HepG2 (cell line): ENCODE data around the gene VAV2.

Experiments used
- HOXD1 ChIP-seq: sonication (generic); formaldehyde crosslinking; IDR thresholded peaks from 2 replicates; pipeline ENCODE4 v1.5.0; 2020; ENCODE audit warnings: missing genetic modification reagents
- MAZ ChIP-seq, 2 experiments: sonication (generic) in 1 of 2; formaldehyde crosslinking in 1 of 2; IDR thresholded peaks; 2 replicates each; pipeline versions ENCODE4 v1.5.0 to v1.6.1; 2012 to 2020; ENCODE audit warnings: low read depth in 2 of 2, mild to moderate bottlenecking in 2 of 2, borderline replicate concordance in 1 of 2, improper control_type of control experiment in 1 of 2, low read length in 1 of 2, missing genetic modification reagents in 1 of 2, moderate library complexity in 1 of 2
- SIN3B ChIP-seq: fragments of 150-350 bp; IDR thresholded peaks from 2 replicates; pipeline ENCODE4 v1.6.1; 2014; ENCODE audit warnings: low read length
- SIX4 ChIP-seq: sonication (generic); formaldehyde crosslinking; IDR thresholded peaks from 2 replicates; pipeline ENCODE4 v1.4.0; 2020; ENCODE audit warnings: missing genetic modification reagents
- TCF12 ChIP-seq, 2 experiments: fragments of 450-650 bp in 1 of 2; sonication (generic) in 1 of 2; formaldehyde crosslinking in 1 of 2; IDR thresholded peaks; 2 replicates each; pipeline versions ENCODE4 v1.6.1 to v1.8.0; 2017 to 2022; ENCODE audit warnings: antibody characterized with exemption in 1 of 2, mild to moderate bottlenecking in 1 of 2, missing genetic modification reagents in 1 of 2, moderate library complexity in 1 of 2
- ZNF510 ChIP-seq: sonication (generic); formaldehyde crosslinking; IDR thresholded peaks from 2 replicates; pipeline ENCODE4 v1.4.0; 2020; ENCODE audit warnings: low read depth, mild to moderate bottlenecking, missing genetic modification reagents
- TF ChIP-seq, protein P1 (sequence below): IDR thresholded peaks from 2 replicates; pipeline ENCODE4 v1.6.1; 2016; ENCODE audit warnings: low read depth, borderline replicate concordance
- TF ChIP-seq, protein P2 (sequence below): sonication (generic); formaldehyde crosslinking; IDR thresholded peaks from 2 replicates; pipeline ENCODE4 v1.5.0; 2020; ENCODE audit warnings: mild to moderate bottlenecking, missing genetic modification reagents, moderate library complexity

DNA sequence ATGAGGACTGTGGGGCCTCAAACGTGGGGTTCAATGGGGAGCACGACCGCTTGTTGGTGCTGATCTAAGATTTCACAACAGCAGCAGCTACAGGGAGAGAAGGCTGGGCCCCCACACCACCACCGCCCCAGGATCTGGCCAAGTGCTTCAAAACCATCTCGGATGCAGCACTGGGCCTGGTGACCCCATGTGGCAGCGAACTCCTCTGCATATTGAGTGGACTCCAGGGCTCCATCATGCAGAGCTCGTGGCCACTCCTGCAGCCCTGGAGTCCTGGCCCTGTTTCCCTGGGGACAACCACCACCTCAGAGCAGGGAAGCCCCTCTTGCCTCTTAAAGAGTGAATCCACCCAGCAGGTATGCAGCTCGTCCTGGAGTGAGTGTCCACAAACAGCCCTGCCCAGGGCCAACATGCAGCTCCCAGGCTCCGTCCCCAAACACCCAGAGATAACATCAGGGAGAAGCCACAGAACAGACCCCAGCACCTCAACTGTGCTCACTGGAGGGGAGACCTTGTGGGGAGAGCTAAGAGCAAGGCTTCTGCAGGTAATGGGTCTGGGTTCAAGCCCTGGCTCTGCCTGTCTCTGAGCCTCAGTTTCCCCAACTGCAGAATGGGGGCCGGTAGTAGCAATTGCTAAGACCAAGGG, 150.8 kb downstream of the VAV2 start:
- TF ChIP-seq TCF12 (IDR thresholded peaks at IDR 0.05) (no peak), TCF12 (CRISPR knock-in tag; IDR thresholded peaks at IDR 0.05) (no peak), ZNF510 (CRISPR knock-in tag) (no peak), MAZ (IDR thresholded peaks at IDR 0.05; ENCODE audit: borderline replicate concordance, low read depth, low read length) (no peak), MAZ (CRISPR knock-in tag; IDR thresholded peaks at IDR 0.05; ENCODE audit: low read depth) (no peak), SIX4 (CRISPR knock-in tag) (no peak), HOXD1 (CRISPR knock-in tag) (no peak), SIN3B (no peak)
- TF ChIP-seq, protein P1, sequence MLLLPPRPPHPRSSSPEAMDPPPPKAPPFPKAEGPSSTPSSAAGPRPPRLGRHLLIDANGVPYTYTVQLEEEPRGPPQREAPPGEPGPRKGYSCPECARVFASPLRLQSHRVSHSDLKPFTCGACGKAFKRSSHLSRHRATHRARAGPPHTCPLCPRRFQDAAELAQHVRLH (CRISPR knock-in tag): no peak
- TF ChIP-seq, protein P2, sequence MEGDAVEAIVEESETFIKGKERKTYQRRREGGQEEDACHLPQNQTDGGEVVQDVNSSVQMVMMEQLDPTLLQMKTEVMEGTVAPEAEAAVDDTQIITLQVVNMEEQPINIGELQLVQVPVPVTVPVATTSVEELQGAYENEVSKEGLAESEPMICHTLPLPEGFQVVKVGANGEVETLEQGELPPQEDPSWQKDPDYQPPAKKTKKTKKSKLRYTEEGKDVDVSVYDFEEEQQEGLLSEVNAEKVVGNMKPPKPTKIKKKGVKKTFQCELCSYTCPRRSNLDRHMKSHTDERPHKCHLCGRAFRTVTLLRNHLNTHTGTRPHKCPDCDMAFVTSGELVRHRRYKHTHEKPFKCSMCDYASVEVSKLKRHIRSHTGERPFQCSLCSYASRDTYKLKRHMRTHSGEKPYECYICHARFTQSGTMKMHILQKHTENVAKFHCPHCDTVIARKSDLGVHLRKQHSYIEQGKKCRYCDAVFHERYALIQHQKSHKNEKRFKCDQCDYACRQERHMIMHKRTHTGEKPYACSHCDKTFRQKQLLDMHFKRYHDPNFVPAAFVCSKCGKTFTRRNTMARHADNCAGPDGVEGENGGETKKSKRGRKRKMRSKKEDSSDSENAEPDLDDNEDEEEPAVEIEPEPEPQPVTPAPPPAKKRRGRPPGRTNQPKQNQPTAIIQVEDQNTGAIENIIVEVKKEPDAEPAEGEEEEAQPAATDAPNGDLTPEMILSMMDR (CRISPR knock-in tag): no peak
